NCI-H187 treated with DMSO at 0.1 percent for 48 hours (cell line): ENCODE data around the gene NECTIN1.

Source experiments
- DNase-seq: peaks from one replicate; lab custom pipeline; 2025; lab: John Stamatoyannopoulos, UW

NECTIN1 gene

GRCh38 chr11:119692540-119692820 lies 36.5 kb downstream of the NECTIN1 start:
- DNase-seq = no peak

- no peak for DNase-seq
These were observed 37.1 kb downstream of the NECTIN1 start for GRCh38 chr11:119691701-119692539.

- DNase-seq = no peak
These were observed 37.9 kb downstream of the NECTIN1 start for GRCh38 chr11:119691020-119691666.

- no peak for DNase-seq
These were observed 39.7 kb downstream of the NECTIN1 start for GRCh38 chr11:119689302-119689701.

GRCh38 chr11:119688356-119688755 lies 40.6 kb downstream of the NECTIN1 start:
- DNase-seq = no peak

GRCh38 chr11:119687373-119688046 lies 41.5 kb downstream of the NECTIN1 start:
- DNase-seq = no peak

- no peak for DNase-seq
These were observed 42.7 kb downstream of the NECTIN1 start for GRCh38 chr11:119686177-119686882.

GRCh38 chr11:119685111-119685746 lies 43.8 kb downstream of the NECTIN1 start:
- no peak for DNase-seq

GRCh38 chr11:119684361-119685110 lies 44.5 kb downstream of the NECTIN1 start:
- no peak for DNase-seq

GRCh38 chr11:119683783-119684182 lies 45.2 kb downstream of the NECTIN1 start:
- no peak for DNase-seq

GRCh38 chr11:119681361-119681910 lies 47.6 kb downstream of the NECTIN1 start:
- DNase-seq = no peak

GRCh38 chr11:119680541-119681360 lies 48.2 kb downstream of the NECTIN1 start:
- DNase-seq = no peak

GRCh38 chr11:119679346-119679745 lies 49.7 kb downstream of the NECTIN1 start:
- DNase-seq = no peak

- DNase-seq = no peak
These were observed 50.6 kb downstream of the NECTIN1 start for GRCh38 chr11:119678351-119678750.

- DNase-seq = no peak
These were observed 51.2 kb downstream of the NECTIN1 start for GRCh38 chr11:119677840-119678239.

GRCh38 chr11:119676461-119677020 lies 52.5 kb downstream of the NECTIN1 start:
- DNase-seq = no peak

- no peak for DNase-seq
These were observed 55.2 kb downstream of the NECTIN1 start for GRCh38 chr11:119673759-119674336.

GRCh38 chr11:119673052-119673758 lies 55.8 kb downstream of the NECTIN1 start:
- DNase-seq = no peak

GRCh38 chr11:119672597-119672996 lies 56.4 kb downstream of the NECTIN1 start:
- peak; percentile 25 for DNase-seq
